Stomach (tissue), 9 donors: Measurements from ENCODE around the gene CTRL. TPM values are rescaled to one million over a fixed set of nuclear protein-coding genes. Genes with fewer than 3 reads are reported as not detected.

ENCODE experiments used
- DNase-seq, 2 donors: peaks; one replicate each; pipeline versions ENCODE4 v3.0.0 to v3.0.0-alpha.2; 2013 to 2019
- H3K27ac ChIP-seq, 5 donors: fragments of 200-600 bp in 4 of 5; sonication (generic) in 4 of 5; one replicate each; pipeline ENCODE4 v1.5.1; 2013 to 2019; ENCODE audit warnings: mild to moderate bottlenecking in 1 of 5, moderate library complexity in 1 of 5
- H3K27me3 ChIP-seq, 3 donors: fragments of 200-600 bp; sonication (generic); one replicate each; pipeline ENCODE4 v1.5.1; 2017 to 2019; ENCODE audit warnings: mixed run types in 1 of 3
- H3K36me3 ChIP-seq, 4 donors: fragments of 200-600 bp; sonication (generic); 1 replicate in 3 of 4; 2 replicates in 1 of 4; pipeline ENCODE4 v1.5.1; 2016 to 2019
- H3K4me1 ChIP-seq, 4 donors: fragments of 200-600 bp; sonication (generic); one replicate each; pipeline ENCODE4 v1.5.1; 2016 to 2019
- H3K4me3 ChIP-seq, 4 donors: fragments of 200-600 bp; sonication (generic) in 3 of 4; one replicate each; pipeline ENCODE4 v1.5.1; 2016 to 2019; ENCODE audit warnings: mild to moderate bottlenecking in 1 of 4
- H3K9me3 ChIP-seq, 4 donors: fragments of 200-600 bp; sonication (generic); one replicate each; pipeline ENCODE4 v1.5.1; 2016 to 2019
- EP300 ChIP-seq: sonication (generic); formaldehyde crosslinking; IDR thresholded peaks from one replicate; pipeline ENCODE4 v1.6.1; 2017; ENCODE audit warnings: antibody characterized with exemption
- POLR2A ChIP-seq, 4 donors: fragments of 450-650 bp; IDR thresholded peaks; one replicate each; pipeline ENCODE4 v1.6.1; 2016; ENCODE audit warnings: antibody characterized with exemption in 4 of 4, control low read depth in 2 of 4, mild to moderate bottlenecking in 1 of 4, moderate library complexity in 1 of 4
- POLR2AphosphoS5 ChIP-seq, 3 donors: sonication (generic); formaldehyde crosslinking; IDR thresholded peaks; one replicate each; pipeline ENCODE4 v1.6.1; 2016; ENCODE audit warnings: antibody characterized with exemption in 3 of 3
- WGBS, 5 donors: extraction: QIAGEN DNeasy Blood & Tissue Kit in 3 of 5; methylation state at CpG; one replicate each; pipeline versions ENCODE4 v1.1.5 to v1.1.7; 2013 to 2018; 5-methylcytosine and 5-hydroxymethylcytosine counted together
- intact Hi-C: fragments of 100-400 bp; cut with DNase I; formaldehyde crosslinking; loops from one replicate; pipeline ENCODE4 v1.15.1; 2023; ENCODE audit warnings: low total_unique reads
- polyA plus RNA-seq, 3 donors: library from polyadenylated mRNA; stranded (reverse); fragments of 200-250 nt; gene quantifications; one replicate each; pipeline ENCODE4 v1.2.3, GENCODE V29; 2013
- total RNA-seq, 5 donors: library from RNA; depleted of rRNA; stranded (reverse); fragments of >200 nt; gene quantifications; one replicate each; pipeline versions ENCODE4 v1.1.0 to v1.2.3, GENCODE V29; 2014 to 2016
- TF ChIP-seq, protein P1 (sequence below), 7 experiments: fragments of 450-650 bp in 4 of 7; fragments of 200-600 bp in 3 of 7; sonication (generic) in 3 of 7; IDR thresholded peaks; one replicate each; pipeline ENCODE4 v1.5.1; 2016 to 2019; ENCODE audit warnings: antibody characterized with exemption in 7 of 7, control low read depth in 2 of 7, mild to moderate bottlenecking in 1 of 7
- donor health status: healthy with polysubstance abuse.
- donor health status: Bipolar disorder and iron deficiency.
- donor health status: healthy.

The CTRL gene
- total and polyA plus RNA-seq, 8 donors: 0.37 to 11.0 (median 2.1) TPM; not detected in 1

DNA sequence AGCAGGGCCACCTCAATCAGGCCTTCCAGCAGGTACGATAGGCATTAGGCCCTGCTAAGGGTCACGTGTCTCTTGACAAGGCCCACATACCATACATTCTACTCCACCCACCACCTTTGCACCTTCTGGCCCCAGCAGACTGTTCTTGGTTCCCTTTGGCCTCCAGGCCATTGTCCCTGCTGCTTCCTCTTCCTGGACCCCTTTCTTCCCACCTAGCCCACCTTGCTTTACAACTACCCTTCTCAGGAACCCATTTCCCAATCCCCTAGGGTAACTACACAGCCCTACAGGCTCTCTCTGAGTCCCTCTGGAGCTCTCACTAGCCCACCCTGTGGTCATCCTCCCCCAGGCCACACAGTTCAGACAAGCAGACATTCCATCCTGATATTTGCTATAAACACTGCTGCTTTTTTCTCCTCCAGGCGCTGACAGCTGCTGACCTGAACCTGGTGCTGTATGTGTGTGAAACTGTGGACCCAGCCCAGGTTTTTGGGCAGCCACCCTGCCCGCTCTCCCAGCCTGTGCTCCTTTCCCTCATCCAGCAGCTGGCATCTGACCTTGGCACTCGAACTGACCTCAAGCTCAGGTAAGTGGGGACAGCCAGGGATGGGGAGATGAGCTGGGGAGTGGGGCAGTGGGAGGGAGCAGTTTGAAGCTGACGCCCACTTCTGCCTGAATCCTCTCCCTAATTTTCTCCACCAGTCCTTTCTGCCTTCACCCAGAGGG is 48.4 kb downstream of the CTRL start:
- no peaks in the 10 kb centered on the region for H3K9me3 ChIP-seq
- no peaks in the 10 kb centered on the region for H3K27me3 ChIP-seq
- no peak overlapping the region for H3K4me3 ChIP-seq
- H3K27ac ChIP-seq: peak overlapping the region in 3 of 5 donors; percentile 17 to 80 (median 47)
- TF ChIP-seq POLR2AphosphoS5 (IDR thresholded peaks at IDR 0.05) (no peak), EP300 (no peak), POLR2A (IDR thresholded peaks at IDR 0.05) (no peak)
- TF ChIP-seq, protein P1, sequence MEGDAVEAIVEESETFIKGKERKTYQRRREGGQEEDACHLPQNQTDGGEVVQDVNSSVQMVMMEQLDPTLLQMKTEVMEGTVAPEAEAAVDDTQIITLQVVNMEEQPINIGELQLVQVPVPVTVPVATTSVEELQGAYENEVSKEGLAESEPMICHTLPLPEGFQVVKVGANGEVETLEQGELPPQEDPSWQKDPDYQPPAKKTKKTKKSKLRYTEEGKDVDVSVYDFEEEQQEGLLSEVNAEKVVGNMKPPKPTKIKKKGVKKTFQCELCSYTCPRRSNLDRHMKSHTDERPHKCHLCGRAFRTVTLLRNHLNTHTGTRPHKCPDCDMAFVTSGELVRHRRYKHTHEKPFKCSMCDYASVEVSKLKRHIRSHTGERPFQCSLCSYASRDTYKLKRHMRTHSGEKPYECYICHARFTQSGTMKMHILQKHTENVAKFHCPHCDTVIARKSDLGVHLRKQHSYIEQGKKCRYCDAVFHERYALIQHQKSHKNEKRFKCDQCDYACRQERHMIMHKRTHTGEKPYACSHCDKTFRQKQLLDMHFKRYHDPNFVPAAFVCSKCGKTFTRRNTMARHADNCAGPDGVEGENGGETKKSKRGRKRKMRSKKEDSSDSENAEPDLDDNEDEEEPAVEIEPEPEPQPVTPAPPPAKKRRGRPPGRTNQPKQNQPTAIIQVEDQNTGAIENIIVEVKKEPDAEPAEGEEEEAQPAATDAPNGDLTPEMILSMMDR (IDR thresholded peaks at IDR 0.05): no peak
- H3K36me3 ChIP-seq: peaks cover 61 to 89% (median 81%) of the 10 kb centered on the region in 4 donors
- H3K4me1 ChIP-seq: peaks cover 12 to 27% (median 15%) of the 10 kb centered on the region in 4 donors
- intact Hi-C loops: loop anchor here (5.0 kb wide), 2 partner anchors 44 to 159 kb away; no protein-coding TSS in a partner anchor
- DNase-seq: no peak
- WGBS, 5 donors: 58 to 65% (median 63%) methylated on average over 6 of the region's 6 CpGs

DNA sequence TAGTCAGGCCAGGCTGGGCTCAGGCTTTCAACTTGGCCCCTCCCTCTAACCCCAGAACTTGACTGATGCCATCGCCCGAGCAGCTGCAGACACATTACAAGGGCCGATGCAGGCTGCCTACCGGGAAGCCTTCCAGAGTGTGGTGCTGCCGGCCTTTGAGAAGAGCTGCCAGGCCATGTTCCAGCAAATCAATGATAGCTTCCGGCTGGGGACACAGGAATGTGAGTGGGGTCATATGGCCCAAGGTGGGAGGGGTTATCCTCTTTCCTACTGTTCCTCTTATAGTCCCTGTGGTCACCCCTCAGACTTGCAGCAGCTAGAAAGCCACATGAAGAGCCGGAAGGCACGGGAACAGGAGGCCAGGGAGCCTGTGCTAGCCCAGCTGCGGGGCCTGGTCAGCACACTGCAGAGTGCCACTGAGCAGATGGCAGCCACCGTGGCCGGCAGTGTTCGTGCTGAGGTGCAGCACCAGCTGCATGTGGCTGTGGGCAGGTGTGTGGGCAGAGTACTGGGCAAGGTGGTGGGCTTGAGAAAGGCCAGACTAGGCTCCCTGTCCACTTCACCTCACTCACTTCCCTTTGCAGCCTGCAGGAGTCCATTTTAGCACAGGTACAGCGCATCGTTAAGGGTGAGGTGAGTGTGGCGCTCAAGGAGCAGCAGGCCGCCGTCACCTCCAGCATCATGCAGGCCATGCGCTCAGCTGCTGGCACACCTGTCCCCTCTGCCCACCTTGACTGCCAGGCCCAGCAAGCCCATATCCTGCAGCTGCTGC is 49.1 kb downstream of the CTRL start:
- Histone ChIP-seq H3K27ac (no peak overlapping the region), H3K27me3 (no peaks in the 10 kb centered on the region), H3K4me3 (no peak overlapping the region), H3K9me3 (no peaks in the 10 kb centered on the region), H3K4me1 (peaks cover 12 to 27% (median 15%) of the 10 kb centered on the region in 4 donors), H3K36me3 (peaks cover 69 to 96% (median 89%) of the 10 kb centered on the region in 4 donors)
- WGBS, 5 donors: 63 to 79% (median 77%) methylated on average over 11 to 18 of the region's 18 CpGs
- intact Hi-C loops: loop anchor here (5.0 kb wide), 2 partner anchors 45 to 160 kb away; no protein-coding TSS in a partner anchor
- DNase-seq: no peak
- TF ChIP-seq EP300 (no peak), POLR2AphosphoS5 (IDR thresholded peaks at IDR 0.05) (no peak)

DNA sequence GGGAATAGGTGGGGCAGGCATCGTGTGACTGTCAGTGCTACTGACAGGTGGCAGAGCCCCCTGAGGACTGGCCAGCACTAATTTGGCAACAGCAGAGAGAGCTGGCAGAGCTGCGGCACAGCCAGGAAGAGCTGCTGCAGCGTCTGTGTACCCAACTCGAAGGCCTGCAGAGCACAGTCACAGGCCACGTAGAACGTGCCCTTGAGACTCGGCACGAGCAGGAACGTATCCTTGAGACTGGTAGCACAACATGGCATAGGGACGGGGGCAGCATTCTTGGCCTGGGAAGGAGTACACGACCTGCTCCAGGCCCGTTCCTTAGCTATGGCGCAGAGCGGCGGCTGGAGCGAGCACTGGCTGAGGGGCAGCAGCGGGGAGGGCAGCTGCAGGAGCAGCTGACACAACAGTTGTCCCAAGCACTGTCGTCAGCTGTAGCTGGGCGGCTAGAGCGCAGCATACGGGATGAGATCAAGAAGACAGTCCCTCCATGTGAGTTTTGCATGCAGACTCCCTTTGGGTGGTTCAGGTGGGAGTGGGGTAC is 50.0 kb downstream of the CTRL start:
- H3K4me1 ChIP-seq: peaks cover 12 to 27% (median 15%) of the 10 kb centered on the region in 4 donors
- H3K27ac ChIP-seq: no peak overlapping the region
- whole genome bisulfite sequencing, 5 donors: 81 to 93% (median 93%) methylated on average over 18 to 21 of the region's 21 CpGs
- H3K27me3 ChIP-seq: no peaks in the 10 kb centered on the region
- intact Hi-C loops: loop anchor here (5.0 kb wide), 2 partner anchors 46 to 161 kb away; no protein-coding TSS in a partner anchor
- H3K36me3 ChIP-seq: peaks cover 77 to 99% (median 97%) of the 10 kb centered on the region in 4 donors
- DNase-seq: no peak
- H3K4me3 ChIP-seq: no peak overlapping the region
- no peaks in the 10 kb centered on the region for H3K9me3 ChIP-seq
- TF ChIP-seq, protein P1 (IDR thresholded peaks at IDR 0.05): no peak
- no peak for TF ChIP-seq EP300
- no peak for TF ChIP-seq POLR2A (IDR thresholded peaks at IDR 0.05)
- no peak for TF ChIP-seq POLR2AphosphoS5 (IDR thresholded peaks at IDR 0.05)

DNA sequence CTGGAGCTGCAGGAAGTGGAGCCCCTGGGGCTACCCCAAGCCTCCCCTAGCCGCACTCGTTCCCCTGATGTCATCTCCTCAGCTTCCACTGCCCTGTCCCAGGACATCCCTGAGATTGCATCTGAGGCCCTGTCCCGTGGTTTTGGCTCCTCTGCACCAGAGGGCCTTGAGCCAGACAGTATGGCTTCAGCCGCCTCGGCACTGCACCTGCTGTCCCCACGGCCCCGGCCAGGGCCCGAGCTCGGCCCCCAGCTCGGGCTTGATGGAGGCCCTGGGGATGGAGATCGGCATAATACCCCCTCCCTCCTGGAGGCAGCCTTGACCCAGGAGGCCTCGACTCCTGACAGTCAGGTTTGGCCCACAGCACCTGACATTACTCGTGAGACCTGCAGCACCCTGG is 51.1 kb downstream of the CTRL start:
- H3K9me3 ChIP-seq: no peaks in the 10 kb centered on the region
- no peak overlapping the region for H3K27ac ChIP-seq
- no peak for DNase-seq
- H3K27me3 ChIP-seq: no peaks in the 10 kb centered on the region
- TF ChIP-seq, protein P1 (IDR thresholded peaks at IDR 0.05): no peak
- no peak for TF ChIP-seq POLR2A (IDR thresholded peaks at IDR 0.05)
- TF ChIP-seq EP300: no peak
- TF ChIP-seq POLR2AphosphoS5 (IDR thresholded peaks at IDR 0.05): no peak
- peaks cover 12 to 38% (median 20%) of the 10 kb centered on the region in 4 donors for H3K4me1 ChIP-seq
- H3K4me3 ChIP-seq: no peak overlapping the region
- intact Hi-C loops: loop anchor here (5.0 kb wide), 2 partner anchors 47 to 162 kb away; no protein-coding TSS in a partner anchor
- peaks cover 83 to 99% (median 96%) of the 10 kb centered on the region in 4 donors for H3K36me3 ChIP-seq
- 93 to 96% (median 94%) methylated on average over 10 to 13 of the region's 13 CpGs for whole genome bisulfite sequencing, 5 donors
